ENCODE results near the gene CLDN14.

DNA sequence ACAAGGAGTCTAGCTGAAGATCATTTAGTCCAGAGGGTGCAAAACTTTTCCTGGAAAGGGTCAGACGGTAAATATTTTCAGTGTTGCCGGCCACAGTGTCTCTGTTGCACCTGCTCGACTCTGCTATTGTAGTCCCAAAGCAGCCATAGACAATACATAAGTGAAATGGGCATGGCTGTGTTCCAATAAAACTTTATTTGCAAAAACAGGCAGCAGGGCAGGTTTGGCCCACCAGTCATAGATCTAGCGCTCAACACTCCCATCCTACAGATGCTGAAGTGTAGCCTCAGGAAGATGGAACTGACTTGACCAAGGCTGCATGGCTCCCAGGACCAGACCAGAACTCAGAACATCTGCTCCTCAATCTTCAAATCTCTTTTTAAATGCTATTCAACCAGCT lies 46.2 kb upstream of the CLDN14 start:
- TF ChIP-seq, protein P1, sequence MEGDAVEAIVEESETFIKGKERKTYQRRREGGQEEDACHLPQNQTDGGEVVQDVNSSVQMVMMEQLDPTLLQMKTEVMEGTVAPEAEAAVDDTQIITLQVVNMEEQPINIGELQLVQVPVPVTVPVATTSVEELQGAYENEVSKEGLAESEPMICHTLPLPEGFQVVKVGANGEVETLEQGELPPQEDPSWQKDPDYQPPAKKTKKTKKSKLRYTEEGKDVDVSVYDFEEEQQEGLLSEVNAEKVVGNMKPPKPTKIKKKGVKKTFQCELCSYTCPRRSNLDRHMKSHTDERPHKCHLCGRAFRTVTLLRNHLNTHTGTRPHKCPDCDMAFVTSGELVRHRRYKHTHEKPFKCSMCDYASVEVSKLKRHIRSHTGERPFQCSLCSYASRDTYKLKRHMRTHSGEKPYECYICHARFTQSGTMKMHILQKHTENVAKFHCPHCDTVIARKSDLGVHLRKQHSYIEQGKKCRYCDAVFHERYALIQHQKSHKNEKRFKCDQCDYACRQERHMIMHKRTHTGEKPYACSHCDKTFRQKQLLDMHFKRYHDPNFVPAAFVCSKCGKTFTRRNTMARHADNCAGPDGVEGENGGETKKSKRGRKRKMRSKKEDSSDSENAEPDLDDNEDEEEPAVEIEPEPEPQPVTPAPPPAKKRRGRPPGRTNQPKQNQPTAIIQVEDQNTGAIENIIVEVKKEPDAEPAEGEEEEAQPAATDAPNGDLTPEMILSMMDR (IDR thresholded peaks at IDR 0.05) = no peak
- TF ChIP-seq EZH2 (IDR thresholded peaks at IDR 0.05) = no peak
- TF ChIP-seq EZH2phosphoT487 (IDR thresholded peaks at IDR 0.05) = no peak

All from neural progenitor cell (in vitro differentiated cells).